ENCODE data around the gene USP49. TPM values are rescaled to one million over a fixed set of nuclear protein-coding genes. Genes with fewer than 3 reads are reported as not detected.

USP49 gene
- total RNA-seq, 2 experiments from 2014 or later, result 9.0 to 17.8 TPM

GRCh38 chr6:41780551-41781365 is 114.4 kb downstream of the USP49 start, which contains the start of gene PRICKLE4:
Gene PRICKLE4 (plus strand): TSS chr6:41780782. CDS start chr6:41783474, 2,692 bp downstream.
- ChIA-PET POLR2A (interaction anchor here (0.7 to 1.0 kb wide), 2 partner anchors 47 to 253 kb away, joined by 3 read pairs; no protein-coding TSS in a partner anchor), CTCF (ENCODE audit: unreplicated experiment) (interaction anchor here (0.5 kb wide), 1 partner anchor 196 kb away, joined by 3 read pairs; no protein-coding TSS in a partner anchor)
- Histone ChIP-seq H3K9me3 (ENCODE audit: low read length) (no peaks in the 10 kb centered on the region), H3K4me2 (ENCODE audit: low read length) (peak within 1 kb of the TSS; percentile 88), H3K79me2 (ENCODE audit: insufficient read depth, low read depth, low read length) (no peaks in the 10 kb centered on the region; the same call in 1 of the 2 replicates), H3K27ac (ENCODE audit: low read depth, low read length, poor library complexity, severe bottlenecking) (no peak within 1 kb of the TSS), H4K20me1 (ENCODE audit: insufficient read depth, low read length) (no peaks in the 10 kb centered on the region), H3K36me3 (ENCODE audit: insufficient read depth, low read length) (no peaks in the 10 kb centered on the region), H3K9me2 (ENCODE audit: insufficient read depth, low read length) (no peaks in the 10 kb centered on the region), H2AFZ (ENCODE audit: low read length) (peak within 1 kb of the TSS; percentile 80; the same call in 1 of the 2 replicates), H3K4me1 (ENCODE audit: insufficient read depth, low read length, poor library complexity, severe bottlenecking) (peaks cover 35% of the 10 kb centered on the region), H3K4me3 (ENCODE audit: low read depth, low read length, poor library complexity, severe bottlenecking) (peak within 1 kb of the TSS; percentile 83)
- DNase-seq (ENCODE audit: low spot score), result no peak
- intact Hi-C loops (cut with micrococcal nuclease; ENCODE audit: unreplicated experiment), result loop anchor here (1.0 to 10.0 kb wide), 4 partner anchors 264 to 674 kb away; partner anchors contain the start of genes MRPS10 and TRERF1
- no TSS peak for BruUV-seq (replicated peaks)
- no peak for TF ChIP-seq CTCF (conservative IDR thresholded peaks at IDR 0.05; ENCODE audit: low read length)
- no peak for TF ChIP-seq EZH2phosphoT487 (IDR thresholded peaks at IDR 0.05; ENCODE audit: borderline replicate concordance, low read depth, low read length)

GRCh38 chr6:41779788-41780550 is 115.2 kb downstream of the USP49 start, which contains the start of gene FRS3:
Gene FRS3 (minus strand): TSS chr6:41779900. CDS start chr6:41776987, 2,913 bp downstream.
- intact Hi-C loops (cut with micrococcal nuclease; ENCODE audit: unreplicated experiment), result loop anchor here (1.0 to 10.0 kb wide), 6 partner anchors 73 to 675 kb away; partner anchors contain the start of genes MRPS10 and TRERF1
- H3K9me3 ChIP-seq (ENCODE audit: low read length), result no peaks in the 10 kb centered on the region
- H3K9me2 ChIP-seq (ENCODE audit: insufficient read depth, low read length), result no peaks in the 10 kb centered on the region
- peaks cover 7% of the 10 kb centered on the region; the same call in 1 of the 2 replicates for H3K36me3 ChIP-seq (ENCODE audit: insufficient read depth, low read length)
- no TSS peak for BruUV-seq (replicated peaks)
- no peaks in the 10 kb centered on the region; the same call in 1 of the 2 replicates for H3K79me2 ChIP-seq (ENCODE audit: insufficient read depth, low read depth, low read length)
- peak within 1 kb of the TSS; percentile 83 for H3K4me3 ChIP-seq (ENCODE audit: low read depth, low read length, poor library complexity, severe bottlenecking)
- peak within 1 kb of the TSS; percentile 80; the same call in 1 of the 2 replicates for H2AFZ ChIP-seq (ENCODE audit: low read length)
- no peak for TF ChIP-seq EZH2phosphoT487 (IDR thresholded peaks at IDR 0.05; ENCODE audit: borderline replicate concordance, low read depth, low read length)
- peak; percentile 88 for TF ChIP-seq CTCF (conservative IDR thresholded peaks at IDR 0.05; ENCODE audit: low read length)
- ChIA-PET POLR2A (no interaction called here), CTCF (ENCODE audit: unreplicated experiment) (no interaction called here)
- no peaks in the 10 kb centered on the region for H4K20me1 ChIP-seq (ENCODE audit: insufficient read depth, low read length)
- peak within 1 kb of the TSS; percentile 88 for H3K4me2 ChIP-seq (ENCODE audit: low read length)
- H3K27ac ChIP-seq (ENCODE audit: low read depth, low read length, poor library complexity, severe bottlenecking), result no peak within 1 kb of the TSS
- peak; percentile 97 for DNase-seq (ENCODE audit: low spot score)
- peaks cover 28% of the 10 kb centered on the region for H3K4me1 ChIP-seq (ENCODE audit: insufficient read depth, low read length, poor library complexity, severe bottlenecking)

Data from OCI-LY7 (cell line).